Keratinocyte (primary cell): ENCODE data around the gene CDCP2. TPM values are rescaled to one million over a fixed set of nuclear protein-coding genes. Genes with fewer than 3 reads are reported as not detected.
"Not testable (repeated sequence)": the region's sequence is repeated elsewhere in the genome, so short reads cannot be mapped to it uniquely, and the experiment has no call there.

Experiments
- DNase-seq: peaks from one replicate; pipeline ENCODE4 v3.0.0-alpha.2; 2011; ENCODE audit warnings: low read depth, missing footprints, low spot score
- FAIRE-seq: peaks from 2 replicates; lab custom pipeline; 2011; peaks lifted over from hg19 to GRCh38; lab: Jason Lieb, UNC
- H2AFZ ChIP-seq: 2 replicates; pipeline ENCODE4 v1.6.0; 2012; ENCODE audit warnings: low read length, control low read depth, inconsistent platforms; ENCODE audit not compliant: control insufficient read depth
- H3K27ac ChIP-seq: 2 replicates; pipeline ENCODE4 v1.5.1; 2011; ENCODE audit warnings: low read length; ENCODE audit not compliant: control insufficient read depth, insufficient read depth
- H3K27me3 ChIP-seq: 3 replicates; pipeline ENCODE4 v1.6.0; 2011; ENCODE audit warnings: low read length; ENCODE audit not compliant: control insufficient read depth, insufficient read depth; ENCODE audit errors: extremely low read depth
- H3K36me3 ChIP-seq, 2 experiments: 2 replicates in 1 of 2; 3 replicates in 1 of 2; pipeline ENCODE4 v1.5.1; 2011; ENCODE audit warnings: low read length in 2 of 2, mild to moderate bottlenecking in 1 of 2; ENCODE audit not compliant: control insufficient read depth in 2 of 2, insufficient read depth in 2 of 2; ENCODE audit errors: extremely low read depth in 1 of 2
- H3K4me1 ChIP-seq: 3 replicates; pipeline ENCODE4 v1.5.1; 2011; ENCODE audit warnings: low read length; ENCODE audit not compliant: control insufficient read depth, insufficient read depth; ENCODE audit errors: extremely low read depth
- H3K4me2 ChIP-seq: 3 replicates; pipeline ENCODE4 v1.6.0; 2011; ENCODE audit warnings: low read depth, low read length; ENCODE audit not compliant: control insufficient read depth, insufficient read depth; ENCODE audit errors: extremely low read depth
- H3K4me3 ChIP-seq, 3 experiments: fragments of 200-600 bp in 1 of 3; sonication (generic) in 1 of 3; 2 replicates in 2 of 3; 3 replicates in 1 of 3; pipeline ENCODE4 v1.5.1; 2011 to 2016; ENCODE audit warnings: low read length in 3 of 3, mild to moderate bottlenecking in 3 of 3, control low read depth in 2 of 3, inconsistent platforms in 1 of 3, low read depth in 1 of 3, mixed read lengths in 1 of 3, mixed run types in 1 of 3, moderate library complexity in 1 of 3; ENCODE audit not compliant: control insufficient read depth in 2 of 3, insufficient read depth in 2 of 3; ENCODE audit errors: extremely low read depth in 1 of 3
- H3K79me2 ChIP-seq: 2 replicates; pipeline ENCODE4 v1.6.0; 2012; ENCODE audit warnings: low read length; ENCODE audit not compliant: control insufficient read depth, insufficient read depth
- H3K9ac ChIP-seq: 3 replicates; pipeline ENCODE4 v1.6.0; 2011; ENCODE audit warnings: low read length; ENCODE audit not compliant: control insufficient read depth, insufficient read depth; ENCODE audit errors: extremely low read depth
- H3K9me1 ChIP-seq: 3 replicates; pipeline ENCODE4 v1.6.0; 2011; ENCODE audit warnings: low read length; ENCODE audit not compliant: control insufficient read depth, insufficient read depth; ENCODE audit errors: extremely low read depth
- H3K9me3 ChIP-seq: 2 replicates; pipeline ENCODE4 v1.5.1; 2012; ENCODE audit warnings: low read depth, low read length; ENCODE audit not compliant: control insufficient read depth
- H4K20me1 ChIP-seq: 3 replicates; pipeline ENCODE4 v1.6.0; 2011; ENCODE audit warnings: low read length; ENCODE audit not compliant: control insufficient read depth, insufficient read depth; ENCODE audit errors: extremely low read depth
- EZH2 ChIP-seq: IDR thresholded peaks from one replicate; pipeline ENCODE4 v1.6.1; 2012; ENCODE audit warnings: inconsistent platforms, mild to moderate bottlenecking, low read length, moderate library complexity
- dilution Hi-C: fragments of 300-500 bp; cut with MboI; formaldehyde crosslinking; loops from one replicate; pipeline ENCODE4 v1.7.0; 2020; ENCODE audit warnings: low sequenced_read_pairs; ENCODE audit not compliant: extremely low pct_ligation_motif_present
- polyA plus RNA-seq, 5 experiments: library from polyadenylated mRNA; depleted of rRNA in 3 of 5; stranded (reverse) in 3 of 5; stranded (forward) in 1 of 5; unstranded in 1 of 5; fragments of >200 nt; gene quantifications; 1 replicate in 1 of 5; 2 replicates in 3 of 5; 3 replicates in 1 of 5; pipeline versions ENCODE4 v1.2.1 to v1.2.3, GENCODE V29; 2011 to 2012; ENCODE audit warnings: missing spikeins in 2 of 5, low read depth in 1 of 5, low replicate concordance in 1 of 5
- TF ChIP-seq, protein P1 (sequence below), 3 experiments: IDR thresholded peaks in 1 of 3; conservative IDR thresholded peaks in 1 of 3; optimal IDR thresholded peaks in 1 of 3; 2 replicates in 2 of 3; 3 replicates in 1 of 3; pipeline versions ENCODE3 to v1.5.1; 2011; ENCODE audit warnings: low read length in 3 of 3, mild to moderate bottlenecking in 3 of 3, moderate library complexity in 2 of 3, control low read depth in 1 of 3, inconsistent platforms in 1 of 3; ENCODE audit not compliant: insufficient read depth in 2 of 3; ENCODE audit errors: extremely low read depth in 1 of 3

The CDCP2 gene
- polyA plus RNA-seq, 1 donor (not counting 4 experiments of a cell fraction or from before 2014, with no cell fraction given): not detected

- FAIRE-seq (no peak), DNase-seq (no peak)
- Histone ChIP-seq H4K20me1 (no peaks in the 10 kb centered on the region), H3K27me3 (no peaks in the 10 kb centered on the region), H3K4me1 (no peaks in the 10 kb centered on the region), H3K79me2 (no peaks in the 10 kb centered on the region), H2AFZ (no peak overlapping the region), H3K27ac (no peak overlapping the region), H3K9me3 (no peaks in the 10 kb centered on the region), H3K4me3 (no peak overlapping the region), H3K4me2 (no peak overlapping the region), H3K9me1 (no peaks in the 10 kb centered on the region), H3K9ac (no peak overlapping the region), H3K36me3 (peaks cover 0 to 2% of the 10 kb centered on the region in 2 experiments)
- dilution Hi-C loops: no loop called here
- TF ChIP-seq, protein P1, sequence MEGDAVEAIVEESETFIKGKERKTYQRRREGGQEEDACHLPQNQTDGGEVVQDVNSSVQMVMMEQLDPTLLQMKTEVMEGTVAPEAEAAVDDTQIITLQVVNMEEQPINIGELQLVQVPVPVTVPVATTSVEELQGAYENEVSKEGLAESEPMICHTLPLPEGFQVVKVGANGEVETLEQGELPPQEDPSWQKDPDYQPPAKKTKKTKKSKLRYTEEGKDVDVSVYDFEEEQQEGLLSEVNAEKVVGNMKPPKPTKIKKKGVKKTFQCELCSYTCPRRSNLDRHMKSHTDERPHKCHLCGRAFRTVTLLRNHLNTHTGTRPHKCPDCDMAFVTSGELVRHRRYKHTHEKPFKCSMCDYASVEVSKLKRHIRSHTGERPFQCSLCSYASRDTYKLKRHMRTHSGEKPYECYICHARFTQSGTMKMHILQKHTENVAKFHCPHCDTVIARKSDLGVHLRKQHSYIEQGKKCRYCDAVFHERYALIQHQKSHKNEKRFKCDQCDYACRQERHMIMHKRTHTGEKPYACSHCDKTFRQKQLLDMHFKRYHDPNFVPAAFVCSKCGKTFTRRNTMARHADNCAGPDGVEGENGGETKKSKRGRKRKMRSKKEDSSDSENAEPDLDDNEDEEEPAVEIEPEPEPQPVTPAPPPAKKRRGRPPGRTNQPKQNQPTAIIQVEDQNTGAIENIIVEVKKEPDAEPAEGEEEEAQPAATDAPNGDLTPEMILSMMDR (optimal IDR thresholded peaks at IDR 0.05 in 1 of 3, IDR thresholded peaks at IDR 0.05 in 1 of 3, conservative IDR thresholded peaks at IDR 0.05 in 1 of 3; ENCODE audit: extremely low read depth in 1 of 3, insufficient read depth in 2 of 3, low read length in 3 of 3): no peak
- no peak for TF ChIP-seq EZH2
Measured at GRCh38 chr1:54105080-54105479, 47.7 kb downstream of the CDCP2 start.

DNA sequence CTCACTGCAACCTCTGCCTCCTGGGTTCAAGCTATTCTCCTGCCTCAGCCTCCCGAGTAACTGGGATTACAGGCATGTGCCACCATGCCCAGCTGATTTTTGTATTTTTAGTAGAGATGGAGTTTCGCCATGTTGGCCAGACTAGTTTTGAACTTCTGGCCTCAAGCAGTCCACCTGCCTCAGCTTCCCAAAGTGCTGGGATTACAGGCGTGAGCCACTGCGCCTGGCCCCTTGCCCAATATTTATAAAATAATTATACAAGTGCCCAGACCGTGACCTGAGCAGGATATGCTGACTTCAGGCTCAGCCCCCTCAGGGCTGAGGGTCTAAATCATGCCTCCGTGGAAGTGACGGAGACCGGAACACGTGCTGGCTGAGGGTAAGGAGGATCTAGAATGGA, 48.2 kb downstream of the CDCP2 start:
- dilution Hi-C loops, H4K20me1 ChIP-seq, H3K79me2 ChIP-seq, FAIRE-seq, H3K9me3 ChIP-seq, H3K27ac ChIP-seq, H3K9ac ChIP-seq, H3K27me3 ChIP-seq, H3K9me1 ChIP-seq, H2AFZ ChIP-seq, H3K36me3 ChIP-seq, DNase-seq, H3K4me2 ChIP-seq, H3K4me1 ChIP-seq, H3K4me3 ChIP-seq: not testable (repeated sequence)

DNA sequence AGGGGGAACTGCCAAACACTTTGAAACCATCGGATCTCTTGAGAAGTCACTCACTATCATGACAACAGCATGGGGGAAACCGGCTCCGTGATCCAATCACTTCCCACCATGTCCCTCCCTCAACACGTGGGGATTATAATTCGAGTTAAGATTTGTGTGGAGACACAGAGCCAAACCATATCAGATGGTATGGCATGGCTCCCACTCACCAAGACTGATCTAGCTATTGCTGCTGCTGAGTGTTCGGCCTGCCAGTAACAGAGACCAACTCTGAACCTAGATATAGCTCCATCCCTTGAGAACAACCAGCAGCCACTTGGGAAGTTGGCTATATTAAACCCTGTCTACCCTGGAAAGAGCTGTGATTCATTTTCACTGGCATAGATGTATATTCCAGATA, 49.4 kb downstream of the CDCP2 start:
- peaks cover 0 to 2% of the 10 kb centered on the region in 2 experiments for H3K36me3 ChIP-seq
- DNase-seq: no peak
- TF ChIP-seq EZH2: no peak
- TF ChIP-seq, protein P1 (optimal IDR thresholded peaks at IDR 0.05 in 1 of 3, IDR thresholded peaks at IDR 0.05 in 1 of 3, conservative IDR thresholded peaks at IDR 0.05 in 1 of 3; ENCODE audit: extremely low read depth in 1 of 3, insufficient read depth in 2 of 3, low read length in 3 of 3): no peak
- no peaks in the 10 kb centered on the region for H3K27me3 ChIP-seq
- H3K4me2 ChIP-seq: no peak overlapping the region
- H3K27ac ChIP-seq: no peak overlapping the region
- FAIRE-seq: no peak
- H2AFZ ChIP-seq: no peak overlapping the region
- H3K9me3 ChIP-seq: no peaks in the 10 kb centered on the region
- H3K4me1 ChIP-seq: no peaks in the 10 kb centered on the region
- dilution Hi-C loops: no loop called here
- no peak overlapping the region for H3K4me3 ChIP-seq
- H3K79me2 ChIP-seq: no peaks in the 10 kb centered on the region
- H3K9ac ChIP-seq: no peak overlapping the region
- no peaks in the 10 kb centered on the region for H4K20me1 ChIP-seq
- H3K9me1 ChIP-seq: no peaks in the 10 kb centered on the region
